Fibroblast of skin of scalp (primary cell): Measurements from ENCODE around the gene IER5.

ENCODE experiments used
- DNase-seq: peaks from one replicate; pipeline ENCODE4 v3.0.0-alpha.2; 2013

The IER5 gene

GRCh38 chr1:181077576-181078242 is 10.8 kb upstream of the IER5 start:
- peak; percentile 80 for DNase-seq

- DNase-seq, result no peak
Measured at GRCh38 chr1:181079382-181079781, 9.1 kb upstream of the IER5 start.

- no peak for DNase-seq
Measured at GRCh38 chr1:181079920-181080319, 8.6 kb upstream of the IER5 start.

GRCh38 chr1:181080556-181080955 is 7.9 kb upstream of the IER5 start:
- no peak for DNase-seq

- no peak for DNase-seq
Measured at GRCh38 chr1:181081395-181081794, 7.1 kb upstream of the IER5 start.

- DNase-seq, result peak; percentile 60
Measured at GRCh38 chr1:181083842-181084605, 4.5 kb upstream of the IER5 start.

- DNase-seq, result no peak
Measured at GRCh38 chr1:181084606-181084969, 3.9 kb upstream of the IER5 start.

GRCh38 chr1:181086091-181086490 is 2.4 kb upstream of the IER5 start:
- DNase-seq, result no peak

GRCh38 chr1:181086926-181087325 is 1.6 kb upstream of the IER5 start:
- peak; percentile 76 for DNase-seq

- no peak for DNase-seq
Measured at GRCh38 chr1:181087400-181087901, 1.0 kb upstream of the IER5 start.

- DNase-seq, result no peak
Measured at GRCh38 chr1:181089017-181089675, 646 bp downstream of the IER5 start.

GRCh38 chr1:181089676-181090544 is 1.4 kb downstream of the IER5 start:
- DNase-seq, result peak; percentile 67

GRCh38 chr1:181090641-181091126 is 2.2 kb downstream of the IER5 start:
- no peak for DNase-seq

GRCh38 chr1:181091309-181092040 is 3.0 kb downstream of the IER5 start:
- DNase-seq, result no peak

- DNase-seq, result no peak
Measured at GRCh38 chr1:181092056-181092455, 3.6 kb downstream of the IER5 start.

- no peak for DNase-seq
Measured at GRCh38 chr1:181092883-181093458, 4.5 kb downstream of the IER5 start.

GRCh38 chr1:181094416-181095212 is 6.1 kb downstream of the IER5 start:
- DNase-seq, result peak; percentile 99

GRCh38 chr1:181095260-181095659 is 6.8 kb downstream of the IER5 start:
- DNase-seq, result no peak

GRCh38 chr1:181095763-181096184 is 7.3 kb downstream of the IER5 start:
- no peak for DNase-seq

GRCh38 chr1:181097242-181097641 is 8.7 kb downstream of the IER5 start:
- DNase-seq, result no peak
